Measurements from ENCODE around the gene MRGPRF.

The MRGPRF gene

DNA sequence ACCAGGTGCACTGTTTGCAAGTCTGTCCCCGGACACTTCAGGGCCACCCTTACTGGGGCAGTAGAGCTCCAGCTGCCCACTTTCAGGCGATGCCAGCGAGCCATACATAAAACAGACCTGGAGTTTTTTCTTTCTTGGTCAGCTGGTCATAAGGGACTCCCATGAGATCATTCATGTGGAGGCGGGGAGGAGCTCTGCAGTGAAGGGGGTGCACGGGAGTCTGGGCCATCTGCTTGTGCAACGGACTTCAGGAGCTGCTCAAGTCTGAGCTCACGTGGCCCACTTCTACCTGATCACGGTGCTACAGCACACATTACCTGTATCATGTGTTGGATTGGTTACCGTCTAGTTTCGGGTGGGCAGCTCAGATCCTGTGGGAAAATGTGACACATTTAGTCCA is 9.2 kb upstream of the MRGPRF start:
- DNase-seq: no peak
- TF ChIP-seq GATA1 (IDR thresholded peaks at IDR 0.05; ENCODE audit: low read depth, low read length) (no peak), POLR2A (IDR thresholded peaks at IDR 0.05; ENCODE audit: low read length) (no peak)

DNA sequence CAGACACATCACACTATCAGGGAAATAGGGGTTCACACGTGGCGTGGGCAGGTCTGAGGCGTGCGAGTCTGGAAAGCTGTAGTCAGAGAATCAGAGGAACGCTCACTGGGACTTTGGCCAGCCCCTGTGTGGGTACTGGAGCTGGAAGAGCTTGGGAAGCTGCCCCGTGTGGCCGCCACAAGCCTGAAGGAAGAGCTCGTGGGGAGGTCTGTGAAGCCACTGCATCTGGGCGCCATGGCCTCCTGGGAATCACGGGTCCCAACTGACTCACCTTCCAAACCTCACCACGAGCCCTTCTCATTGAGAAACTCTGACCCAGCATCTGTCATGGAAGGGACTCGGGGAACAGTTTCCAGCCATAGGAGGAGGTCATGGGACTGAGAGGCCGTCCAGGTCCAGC is 5.9 kb upstream of the MRGPRF start:
- no peak for DNase-seq
- TF ChIP-seq GATA1 (IDR thresholded peaks at IDR 0.05; ENCODE audit: low read depth, low read length): no peak
- TF ChIP-seq POLR2A (IDR thresholded peaks at IDR 0.05; ENCODE audit: low read length): no peak

DNA sequence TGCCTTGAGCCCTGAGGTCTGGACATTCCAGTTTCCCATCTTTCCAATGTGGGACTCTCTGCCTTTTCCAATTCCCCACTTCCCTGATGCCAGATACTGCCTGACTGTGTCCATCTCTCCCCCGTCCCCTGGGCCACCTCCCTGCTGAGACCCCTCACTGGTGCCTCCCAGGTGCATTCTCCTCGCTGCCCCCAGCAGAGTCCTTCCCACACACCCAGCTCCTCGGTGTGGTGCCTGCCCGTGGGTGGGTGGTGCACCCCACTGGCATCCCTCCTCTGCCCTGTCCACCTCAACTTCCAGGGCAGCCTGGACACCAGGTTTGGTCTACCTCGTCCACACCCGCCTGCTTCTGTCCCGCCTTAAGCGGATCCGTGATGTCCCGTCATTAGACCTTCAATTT is 4.9 kb upstream of the MRGPRF start:
- no peak for DNase-seq
- TF ChIP-seq GATA1 (IDR thresholded peaks at IDR 0.05; ENCODE audit: low read depth, low read length): no peak
- no peak for TF ChIP-seq POLR2A (IDR thresholded peaks at IDR 0.05; ENCODE audit: low read length)

DNA sequence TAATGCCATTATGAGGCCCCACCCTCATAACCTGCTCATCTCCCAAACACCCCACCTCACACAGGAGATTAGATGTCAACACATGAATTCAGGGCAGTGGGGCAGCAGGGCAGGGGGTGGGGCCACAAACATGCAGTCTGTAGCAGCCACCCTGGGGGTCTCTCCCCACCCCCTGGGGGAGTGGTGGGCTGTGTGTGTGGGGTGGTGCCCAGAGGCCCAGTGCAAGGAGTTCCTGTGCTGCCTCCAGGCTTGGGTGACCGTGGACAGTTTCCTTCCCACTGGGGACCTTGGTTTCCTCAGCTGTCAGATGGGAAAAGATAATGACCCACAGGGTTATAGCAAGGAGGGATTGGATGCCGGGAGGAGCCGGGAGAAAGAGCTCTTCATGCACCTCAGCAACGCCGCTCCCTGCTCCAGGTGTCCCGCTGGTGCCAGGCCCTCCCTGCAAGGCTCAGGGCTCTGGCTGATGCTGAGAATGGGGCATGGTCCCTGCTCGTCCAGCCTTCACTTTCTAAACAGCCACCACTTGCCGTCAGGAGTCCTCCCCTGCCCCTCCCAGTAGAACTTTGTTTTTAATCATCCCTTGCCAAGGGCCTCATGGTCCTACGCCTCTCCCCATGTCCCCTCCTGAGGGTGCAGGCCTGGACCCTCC is 2.0 kb upstream of the MRGPRF start:
- DNase-seq: no peak
- TF ChIP-seq GATA1 (IDR thresholded peaks at IDR 0.05; ENCODE audit: low read depth, low read length): no peak
- no peak for TF ChIP-seq POLR2A (IDR thresholded peaks at IDR 0.05; ENCODE audit: low read length)

DNA sequence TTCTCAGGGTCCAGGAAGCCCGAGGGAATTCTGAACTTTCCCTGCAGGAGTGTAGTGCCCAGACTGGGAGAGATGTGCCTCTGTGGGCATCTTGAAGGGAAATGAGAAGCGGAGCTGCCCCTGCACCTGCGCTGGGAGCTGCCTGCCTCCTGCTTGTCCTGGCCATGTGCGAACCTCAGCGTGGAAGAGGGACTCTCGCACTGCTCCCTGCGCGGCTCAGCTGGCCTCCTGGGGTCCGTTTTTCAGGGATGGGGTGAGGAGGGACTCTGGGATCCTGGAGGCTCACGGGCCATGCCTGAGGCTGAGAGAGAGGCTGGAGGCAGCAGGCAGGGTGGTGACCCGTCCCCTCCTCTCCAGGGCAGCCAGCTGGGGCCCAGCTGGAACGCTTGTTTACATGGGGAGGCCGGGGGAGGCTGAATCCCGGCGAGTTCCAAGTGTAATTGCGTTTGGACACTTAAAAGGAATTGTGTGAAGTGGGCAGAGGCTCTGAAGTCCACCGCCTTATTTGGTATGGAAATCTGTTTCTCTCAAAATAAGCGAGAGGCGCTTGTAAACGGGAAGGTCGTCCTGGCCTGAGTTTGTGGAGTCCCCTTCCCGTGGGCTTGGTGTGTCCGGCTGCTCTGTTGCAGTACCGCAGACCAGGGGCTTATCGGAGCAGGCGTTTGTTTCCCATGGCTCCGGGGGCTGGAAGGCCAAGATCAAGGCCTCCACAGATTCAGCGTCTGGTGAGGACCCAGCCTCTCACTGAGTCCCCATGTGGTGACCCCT is 1.2 kb upstream of the MRGPRF start:
- TF ChIP-seq POLR2A (IDR thresholded peaks at IDR 0.05; ENCODE audit: low read length) (no peak), GATA1 (IDR thresholded peaks at IDR 0.05; ENCODE audit: low read depth, low read length) (no peak)
- DNase-seq: no peak

DNA sequence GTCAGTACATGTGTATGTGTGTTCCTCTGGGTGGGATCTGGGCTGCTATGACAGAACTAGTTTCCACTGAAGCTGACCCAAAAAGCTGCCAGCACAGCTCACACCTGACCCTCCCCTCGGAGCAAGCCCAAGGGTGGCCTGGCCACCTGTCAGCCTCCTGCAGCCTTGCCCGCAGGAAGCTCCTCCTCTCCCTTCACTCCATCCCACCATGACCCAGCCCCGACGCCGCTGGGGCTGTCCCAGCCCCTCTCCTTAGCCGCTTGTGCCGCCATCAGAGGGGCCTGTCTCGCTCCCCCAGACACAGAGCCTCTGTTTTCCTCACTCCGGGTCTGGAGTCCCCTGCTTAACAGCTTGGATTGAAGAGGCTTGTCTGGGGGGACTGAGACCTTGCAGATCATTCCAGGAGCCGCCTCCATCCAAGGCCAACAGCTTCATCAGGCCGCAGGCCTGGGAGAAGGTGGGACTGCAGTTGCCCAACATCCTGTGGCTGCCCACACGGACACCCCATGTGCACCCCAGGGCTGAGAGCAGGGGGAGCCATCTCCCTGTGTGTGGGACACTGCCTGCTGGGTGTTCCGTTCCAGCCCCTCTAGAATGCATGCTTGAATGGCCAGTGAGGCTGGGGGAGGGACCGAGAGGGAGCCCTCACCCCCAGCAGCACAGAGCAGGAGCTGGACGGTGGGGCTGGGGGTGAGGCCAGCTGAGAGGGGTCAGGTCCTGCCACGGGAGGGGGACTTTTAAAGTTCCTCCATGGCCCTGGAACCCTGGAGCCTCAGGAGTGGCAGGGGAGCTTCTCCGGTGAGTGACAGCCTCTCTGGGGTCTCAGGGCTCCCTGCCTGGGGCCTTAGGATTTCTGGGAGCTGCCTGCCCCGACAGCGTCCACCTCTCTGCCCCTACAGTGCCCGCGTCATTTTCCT is 696 bp downstream of the MRGPRF start:
- DNase-seq: no peak
- TF ChIP-seq POLR2A (IDR thresholded peaks at IDR 0.05; ENCODE audit: low read length) (no peak), GATA1 (IDR thresholded peaks at IDR 0.05; ENCODE audit: low read depth, low read length) (no peak)

DNA sequence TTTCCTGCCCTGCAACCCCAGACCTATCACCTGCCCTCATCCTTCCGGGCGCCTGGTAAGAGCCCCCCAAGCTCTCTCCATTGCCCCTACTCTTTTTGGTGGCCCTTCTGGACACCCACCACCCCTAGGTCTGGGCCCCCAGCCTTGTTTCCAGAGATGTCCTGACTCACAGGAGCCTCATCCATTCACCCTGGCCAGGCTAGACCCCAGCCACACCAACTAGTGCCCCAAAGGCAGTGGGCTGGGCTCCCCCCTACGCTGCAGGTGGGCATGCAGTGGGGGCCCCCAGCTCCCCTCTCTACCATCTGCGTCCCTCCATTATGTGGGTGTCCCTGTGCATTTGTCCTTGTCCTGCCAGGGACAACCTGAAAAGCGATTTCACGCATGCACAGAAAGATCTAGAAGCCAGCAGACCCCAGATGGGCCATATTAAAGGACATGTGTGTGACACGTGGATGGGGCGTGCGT is 1.4 kb downstream of the MRGPRF start:
- TF ChIP-seq GATA1 (IDR thresholded peaks at IDR 0.05; ENCODE audit: low read depth, low read length) (no peak), POLR2A (IDR thresholded peaks at IDR 0.05; ENCODE audit: low read length) (no peak)
- DNase-seq: no peak

DNA sequence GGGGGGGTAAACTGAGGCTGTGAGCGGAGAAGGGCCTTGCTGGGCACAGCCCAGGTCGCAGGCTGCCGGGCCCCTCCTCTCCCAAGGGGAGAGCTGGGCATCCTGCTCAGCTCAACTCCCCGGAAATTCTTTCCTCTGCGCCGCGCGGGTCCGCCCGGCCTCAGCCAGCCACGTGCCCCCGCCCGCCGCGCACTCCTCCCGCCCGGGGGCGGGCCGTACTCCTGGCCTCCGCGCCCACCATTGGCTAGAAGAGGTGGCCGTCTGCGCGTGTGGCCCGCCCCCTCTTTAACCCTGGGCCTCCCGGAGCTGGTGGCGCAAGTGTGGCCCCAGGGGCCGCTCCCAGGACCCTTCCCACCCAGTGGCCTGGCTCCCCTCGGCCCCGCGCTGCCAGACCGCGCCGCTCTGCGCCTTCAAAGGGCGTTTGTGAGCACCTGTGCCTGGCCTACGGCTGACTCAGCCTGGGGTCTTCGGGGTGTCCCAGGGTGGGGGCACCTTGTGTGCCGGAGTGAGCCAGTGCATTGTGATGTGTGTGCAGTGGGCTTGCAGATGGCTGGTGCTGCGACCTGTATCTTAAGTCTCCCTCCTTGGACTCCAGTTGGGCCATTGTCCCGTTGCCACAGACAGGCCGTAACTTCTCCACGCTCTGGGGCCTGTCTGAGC is 2.0 kb downstream of the MRGPRF start:
- no peak for TF ChIP-seq GATA1 (IDR thresholded peaks at IDR 0.05; ENCODE audit: low read depth, low read length)
- TF ChIP-seq POLR2A (IDR thresholded peaks at IDR 0.05; ENCODE audit: low read length): no peak

DNA sequence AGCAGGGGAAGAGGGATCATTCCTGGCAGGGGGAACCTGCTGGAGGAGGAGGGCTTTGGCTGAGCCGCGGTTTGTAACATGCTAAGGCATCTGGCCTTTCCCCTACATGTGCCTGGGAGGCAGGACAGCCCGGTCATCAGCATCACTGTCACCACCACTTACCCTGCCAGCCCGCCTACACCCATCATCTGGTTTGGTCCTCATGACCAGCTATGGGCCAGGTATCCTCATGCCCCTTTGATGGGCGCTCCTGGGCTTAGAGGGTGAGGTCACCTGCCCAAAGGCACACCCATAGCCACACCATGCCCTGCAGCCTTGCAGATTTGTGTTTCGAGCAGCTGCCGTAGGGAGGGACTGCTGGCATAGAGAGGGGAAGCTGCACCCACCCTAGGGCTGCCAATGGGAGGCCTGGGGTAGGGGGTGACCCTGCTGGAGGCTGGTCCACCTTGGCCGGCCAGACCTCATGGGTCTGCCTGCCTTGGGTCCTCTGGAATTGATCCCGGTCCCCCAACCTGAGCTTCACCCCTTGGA is 2.6 kb downstream of the MRGPRF start:
- DNase-seq: no peak
- no peak for TF ChIP-seq GATA1 (IDR thresholded peaks at IDR 0.05; ENCODE audit: low read depth, low read length)
- TF ChIP-seq POLR2A (IDR thresholded peaks at IDR 0.05; ENCODE audit: low read length): no peak

More for the DNA sequence above, 2.0 kb downstream of the MRGPRF start:
- DNase-seq: peak; percentile 56 to 61

DNA sequence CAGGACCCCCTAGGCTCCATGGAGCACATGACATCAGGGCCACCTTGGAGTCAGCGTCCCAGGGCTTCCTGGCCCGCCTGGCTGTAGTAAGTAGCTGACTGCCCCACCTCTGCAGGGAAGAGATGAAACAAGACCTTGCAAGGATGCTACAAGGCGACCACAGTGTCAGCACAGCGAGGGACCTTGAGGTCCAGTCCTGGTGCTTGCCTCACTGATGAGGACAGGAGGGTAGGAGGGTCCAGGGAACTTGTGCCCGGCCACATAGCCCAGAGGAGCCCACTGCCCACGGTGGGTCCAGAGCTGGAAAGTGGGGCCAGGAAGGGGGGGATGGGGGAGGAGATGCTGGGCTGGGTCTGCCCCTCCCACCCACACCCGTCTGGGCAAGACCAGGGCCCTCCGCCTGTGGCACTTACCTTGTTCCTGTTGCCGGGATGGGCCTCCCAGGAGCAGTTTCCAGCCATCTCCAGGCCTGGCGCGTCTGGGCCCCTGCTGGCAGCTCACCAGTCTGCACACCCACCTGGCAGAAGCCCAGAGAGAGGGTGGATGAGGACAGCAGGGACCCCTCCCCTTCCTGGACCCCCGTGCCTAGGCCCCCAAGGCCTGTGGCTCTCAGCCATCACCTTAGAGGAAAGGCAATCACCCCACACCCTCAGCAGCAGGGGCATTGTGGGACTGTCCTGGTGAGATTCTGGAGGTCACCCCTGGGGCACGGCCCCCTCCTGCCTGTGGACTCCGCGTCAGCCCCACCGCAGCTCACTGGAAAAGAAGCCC is 3.4 kb downstream of the MRGPRF start:
- DNase-seq: no peak
- no peak for TF ChIP-seq GATA1 (IDR thresholded peaks at IDR 0.05; ENCODE audit: low read depth, low read length)
- no peak for TF ChIP-seq POLR2A (IDR thresholded peaks at IDR 0.05; ENCODE audit: low read length)

DNA sequence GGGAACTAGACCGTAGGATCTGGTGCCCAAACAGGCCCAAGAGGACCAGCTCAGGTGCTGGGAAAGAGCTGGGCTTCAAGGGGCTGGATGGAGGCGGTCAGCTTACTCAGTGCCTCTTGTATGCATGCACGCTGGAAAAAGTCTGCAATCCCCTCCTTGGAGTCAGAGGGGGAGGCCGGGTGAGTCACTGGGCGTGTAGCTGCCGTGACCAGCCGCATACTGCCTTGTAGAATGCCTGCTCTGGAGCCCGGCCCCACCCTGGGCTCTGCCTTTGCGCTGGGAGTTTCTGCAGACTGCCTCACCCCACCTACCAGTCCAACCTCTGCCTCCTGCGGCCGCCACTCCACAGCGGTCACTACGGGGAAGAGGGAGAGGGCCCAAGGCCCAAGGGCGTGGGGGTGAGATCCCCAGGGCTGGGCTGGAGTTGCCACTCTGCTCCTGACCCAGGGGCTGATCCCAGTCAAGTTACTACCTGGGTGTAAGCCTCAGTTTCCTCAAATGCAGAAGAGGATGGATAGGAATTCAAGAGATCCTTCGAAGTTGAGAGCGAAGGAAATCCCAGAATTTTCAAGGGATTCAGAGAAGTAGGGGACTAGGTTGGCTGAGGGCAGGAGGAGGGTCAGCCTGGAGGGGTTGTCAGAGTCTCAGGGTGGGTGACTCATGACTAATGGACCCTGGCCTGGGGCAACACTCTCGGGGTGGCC is 4.2 kb downstream of the MRGPRF start:
- peak in 1 of 2 experiments; percentile 19 for DNase-seq

DNA sequence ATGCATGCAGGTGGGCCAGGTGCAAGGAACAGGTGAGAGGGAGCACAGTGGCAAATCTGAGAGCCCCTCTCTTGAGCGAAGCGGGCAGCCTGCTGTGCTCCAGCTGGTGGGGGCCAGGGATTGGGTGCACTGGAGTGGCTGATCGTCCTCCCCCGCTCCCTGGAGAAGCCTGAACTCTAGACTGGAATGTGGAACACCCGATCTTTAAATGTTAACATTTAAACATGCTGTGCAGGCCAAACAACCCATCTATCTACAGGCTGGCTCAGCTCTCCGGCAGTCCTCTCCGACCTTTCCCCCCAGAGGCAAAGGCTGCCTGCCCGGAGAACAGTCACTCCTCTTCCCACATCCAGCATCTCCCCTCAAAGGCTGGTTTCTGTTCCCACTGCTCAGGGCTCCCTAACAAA is 5.1 kb downstream of the MRGPRF start:
- TF ChIP-seq POLR2A (IDR thresholded peaks at IDR 0.05; ENCODE audit: low read length) (no peak), GATA1 (IDR thresholded peaks at IDR 0.05; ENCODE audit: low read depth, low read length) (no peak)
- no peak for DNase-seq

More for the DNA sequence above, 4.2 kb downstream of the MRGPRF start:
- TF ChIP-seq GATA1 (IDR thresholded peaks at IDR 0.05; ENCODE audit: low read depth, low read length) (no peak), POLR2A (IDR thresholded peaks at IDR 0.05; ENCODE audit: low read length) (no peak)
